Gastrocnemius medialis (tissue), 4 donors: ENCODE data around the gene COX7C. TPM values are rescaled to one million over a fixed set of nuclear protein-coding genes. Genes with fewer than 3 reads are reported as not detected.

ENCODE experiments used
- ATAC-seq, 2 donors: fragments of 150-250 bp; one replicate each; pipeline ENCODE4 v1.9.1; 2016
- DNase-seq, 2 donors: peaks; one replicate each; pipeline ENCODE4 v3.0.0-alpha.2; 2019
- H3K27ac ChIP-seq, 4 donors: fragments of 200-600 bp; sonication (generic); 1 replicate in 1 of 4; 2 replicates in 3 of 4; pipeline ENCODE4 v1.5.1; 2016 to 2018; ENCODE audit warnings: mild to moderate bottlenecking in 2 of 4, moderate library complexity in 1 of 4
- H3K27me3 ChIP-seq, 3 donors: fragments of 200-600 bp; sonication (generic) in 2 of 3; 1 replicate in 1 of 3; 2 replicates in 2 of 3; pipeline versions ENCODE4 v1.5.1 to v1.6.0; 2016 to 2019; ENCODE audit warnings: mild to moderate bottlenecking in 1 of 3, moderate library complexity in 1 of 3
- H3K36me3 ChIP-seq, 2 donors: fragments of 200-600 bp; sonication (generic) in 1 of 2; one replicate each; pipeline ENCODE4 v1.5.1; 2017 to 2018
- H3K4me1 ChIP-seq, 2 donors: fragments of 200-600 bp; sonication (generic) in 1 of 2; one replicate each; pipeline ENCODE4 v1.5.1; 2016 to 2017; ENCODE audit warnings: mild to moderate bottlenecking in 2 of 2
- H3K4me3 ChIP-seq, 4 donors: fragments of 200-600 bp; sonication (generic) in 3 of 4; 1 replicate in 1 of 4; 2 replicates in 3 of 4; pipeline ENCODE4 v1.5.1; 2016 to 2019; ENCODE audit warnings: mild to moderate bottlenecking in 2 of 4
- H3K9me3 ChIP-seq, 3 donors: fragments of 200-600 bp; sonication (generic) in 2 of 3; 1 replicate in 1 of 3; 2 replicates in 2 of 3; pipeline ENCODE4 v1.5.1; 2016 to 2019
- POLR2A ChIP-seq, 2 donors: fragments of 450-650 bp; IDR thresholded peaks; one replicate each; pipeline ENCODE4 v1.6.1; 2017; ENCODE audit warnings: antibody characterized with exemption in 2 of 2, mild to moderate bottlenecking in 2 of 2, moderate library complexity in 2 of 2
- in situ Hi-C, 4 donors: fragments of 200-750 bp; cut with MboI; loops; one replicate each; pipeline versions ENCODE4 v1.15.0 to v1.8.0; 2017; ENCODE audit warnings: low sequenced_read_pairs in 4 of 4
- intact Hi-C: fragments of 100-400 bp; cut with DNase I; formaldehyde crosslinking; loops from one replicate; pipeline ENCODE4 v1.15.1; 2023; ENCODE audit warnings: low total_unique reads
- total RNA-seq, 4 donors: library from RNA; depleted of rRNA; stranded (reverse); fragments of >200 nt; gene quantifications; one replicate each; pipeline versions ENCODE4 v1.1.0 to v1.2.3, GENCODE V29; 2016
- TF ChIP-seq, protein P1 (sequence below), 5 experiments: fragments of 450-650 bp in 3 of 5; fragments of 200-600 bp in 2 of 5; sonication (generic) in 2 of 5; IDR thresholded peaks in 4 of 5; conservative IDR thresholded peaks in 1 of 5; 1 replicate in 4 of 5; 2 replicates in 1 of 5; pipeline ENCODE4 v1.5.1; 2016 to 2019; ENCODE audit warnings: antibody characterized with exemption in 5 of 5, mild to moderate bottlenecking in 3 of 5, moderate library complexity in 3 of 5

The COX7C gene
- total RNA-seq, 4 donors from 2014 or later = 728 to 902 (median 817) TPM

DNA sequence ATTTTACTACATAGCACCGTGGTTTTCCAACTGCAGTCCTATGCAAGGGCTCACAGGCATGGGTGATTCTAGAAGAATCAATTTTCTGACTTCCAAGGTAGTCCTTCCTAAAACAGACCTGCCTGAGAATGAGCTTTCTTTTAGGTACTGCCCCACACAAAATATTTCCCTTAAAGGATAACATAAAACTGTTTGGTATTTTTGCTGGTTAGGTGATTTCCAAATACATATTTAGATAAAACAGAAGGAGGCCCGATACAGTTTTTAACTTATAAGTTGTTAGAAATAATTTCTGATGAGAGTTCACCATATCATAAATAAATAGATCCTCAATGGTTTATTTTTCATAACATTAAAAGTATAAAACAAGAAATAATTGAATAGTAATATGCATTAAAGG lies 46.4 kb downstream of the COX7C start:
- Histone ChIP-seq H3K4me1 (no peaks in the 10 kb centered on the region), H3K27ac (no peak overlapping the region), H3K4me3 (no peak overlapping the region), H3K36me3 (no peaks in the 10 kb centered on the region), H3K9me3 (no peaks in the 10 kb centered on the region), H3K27me3 (no peaks in the 10 kb centered on the region)
- ATAC-seq (no peak), DNase-seq (no peak)
- TF ChIP-seq, protein P1, sequence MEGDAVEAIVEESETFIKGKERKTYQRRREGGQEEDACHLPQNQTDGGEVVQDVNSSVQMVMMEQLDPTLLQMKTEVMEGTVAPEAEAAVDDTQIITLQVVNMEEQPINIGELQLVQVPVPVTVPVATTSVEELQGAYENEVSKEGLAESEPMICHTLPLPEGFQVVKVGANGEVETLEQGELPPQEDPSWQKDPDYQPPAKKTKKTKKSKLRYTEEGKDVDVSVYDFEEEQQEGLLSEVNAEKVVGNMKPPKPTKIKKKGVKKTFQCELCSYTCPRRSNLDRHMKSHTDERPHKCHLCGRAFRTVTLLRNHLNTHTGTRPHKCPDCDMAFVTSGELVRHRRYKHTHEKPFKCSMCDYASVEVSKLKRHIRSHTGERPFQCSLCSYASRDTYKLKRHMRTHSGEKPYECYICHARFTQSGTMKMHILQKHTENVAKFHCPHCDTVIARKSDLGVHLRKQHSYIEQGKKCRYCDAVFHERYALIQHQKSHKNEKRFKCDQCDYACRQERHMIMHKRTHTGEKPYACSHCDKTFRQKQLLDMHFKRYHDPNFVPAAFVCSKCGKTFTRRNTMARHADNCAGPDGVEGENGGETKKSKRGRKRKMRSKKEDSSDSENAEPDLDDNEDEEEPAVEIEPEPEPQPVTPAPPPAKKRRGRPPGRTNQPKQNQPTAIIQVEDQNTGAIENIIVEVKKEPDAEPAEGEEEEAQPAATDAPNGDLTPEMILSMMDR (IDR thresholded peaks at IDR 0.05 in 4 of 5, conservative IDR thresholded peaks at IDR 0.05 in 1 of 5) = no peak
- TF ChIP-seq POLR2A (IDR thresholded peaks at IDR 0.05) = no peak
- intact Hi-C loops (no loop called here), in situ Hi-C loops (no loop called here)

DNA sequence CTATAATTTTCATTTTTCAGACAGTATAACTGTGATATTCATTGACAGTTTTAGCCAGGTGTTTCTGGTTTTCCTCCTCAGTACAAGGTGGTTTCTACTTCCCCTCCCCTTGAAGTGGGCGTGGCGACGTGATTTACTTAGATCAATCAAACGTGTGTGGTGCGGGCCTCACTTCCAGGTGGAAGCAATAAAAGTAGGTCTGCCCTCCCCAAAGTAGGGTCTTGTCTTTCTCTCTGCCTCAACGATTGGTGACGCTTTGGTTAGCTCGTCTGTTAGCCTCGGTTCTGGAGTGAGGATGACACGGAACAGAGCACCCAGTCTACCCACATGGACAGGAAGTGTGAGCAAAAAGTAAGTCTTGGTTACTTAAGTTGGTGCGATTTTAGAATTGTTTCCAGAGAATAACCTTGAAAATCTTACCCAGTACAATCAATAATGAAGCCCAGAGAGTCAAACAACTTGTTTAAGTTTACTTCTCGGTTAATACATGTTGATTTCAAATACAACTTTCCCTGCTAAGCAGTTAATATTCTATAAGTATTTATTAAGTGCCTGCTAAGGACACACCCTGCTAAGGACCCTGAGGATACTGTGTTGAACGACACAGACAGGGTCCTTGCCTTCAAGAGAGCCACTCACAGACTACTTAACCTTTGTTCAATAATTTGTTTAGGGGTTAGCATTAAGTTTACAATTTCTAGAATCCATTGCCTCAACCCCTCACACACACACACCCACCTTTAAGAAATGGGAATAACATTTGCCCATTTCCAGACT lies 48.4 kb downstream of the COX7C start:
- TF ChIP-seq, protein P1 (IDR thresholded peaks at IDR 0.05 in 4 of 5, conservative IDR thresholded peaks at IDR 0.05 in 1 of 5) = no peak
- no peak for TF ChIP-seq POLR2A (IDR thresholded peaks at IDR 0.05)
- ATAC-seq (no peak), DNase-seq (no peak)
- Histone ChIP-seq H3K9me3 (no peaks in the 10 kb centered on the region), H3K27ac (no peak overlapping the region), H3K4me1 (no peaks in the 10 kb centered on the region), H3K36me3 (no peaks in the 10 kb centered on the region), H3K27me3 (no peaks in the 10 kb centered on the region), H3K4me3 (no peak overlapping the region)
- in situ Hi-C loops (no loop called here), intact Hi-C loops (no loop called here)

DNA sequence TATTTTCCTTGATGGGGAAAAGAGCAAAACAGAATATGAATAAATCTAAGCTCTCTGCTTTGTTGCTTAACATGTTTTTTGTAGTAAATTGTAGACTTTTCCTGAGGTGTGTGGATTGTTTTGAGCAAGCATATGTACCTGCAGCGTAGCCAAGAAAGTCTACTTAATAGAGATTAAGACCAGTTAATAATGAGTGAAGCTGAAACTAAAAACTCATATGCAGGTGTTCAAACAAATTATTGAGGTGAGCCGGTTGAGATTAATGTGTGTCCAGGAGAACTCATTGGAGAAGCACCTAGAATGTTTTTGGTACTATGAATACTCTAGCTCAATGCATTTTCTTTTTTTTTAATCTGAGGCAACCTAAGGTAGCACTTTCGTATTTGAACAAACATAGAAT lies 49.2 kb downstream of the COX7C start:
- H3K4me3 ChIP-seq = no peak overlapping the region
- intact Hi-C loops = no loop called here
- TF ChIP-seq, protein P1 (IDR thresholded peaks at IDR 0.05 in 4 of 5, conservative IDR thresholded peaks at IDR 0.05 in 1 of 5) = no peak
- no peak for TF ChIP-seq POLR2A (IDR thresholded peaks at IDR 0.05)
- in situ Hi-C loops = no loop called here
- H3K27me3 ChIP-seq = no peaks in the 10 kb centered on the region
- no peaks in the 10 kb centered on the region for H3K4me1 ChIP-seq
- no peak for DNase-seq
- no peak overlapping the region for H3K27ac ChIP-seq
- H3K9me3 ChIP-seq = no peaks in the 10 kb centered on the region
- no peak for ATAC-seq
- no peaks in the 10 kb centered on the region for H3K36me3 ChIP-seq
